MCF 10A (cell line): Measurements from ENCODE around the gene INF2. TPM values are rescaled to one million over a fixed set of nuclear protein-coding genes. Genes with fewer than 3 reads are reported as not detected.

Experiments used
- BruUV-seq: library from RNA; stranded (reverse); fragments of 400-500 nt; replicated peaks from 2 replicates; lab custom pipeline; 2021; lab: Mats Ljungman, UMichigan
- CTCF ChIA-PET: fragments of 300-600 bp; sonication (Branson Sonifier 250); formaldehyde crosslinking; extraction: SDS; loops from one replicate; lab custom pipeline; 2021; ENCODE audit warnings: antibody characterized with exemption, inconsistent platforms; lab: Yijun Ruan, JAX
- POLR2A ChIA-PET: fragments of 300-600, 350-650 bp; sonication (Branson Sonifier 250); formaldehyde crosslinking; extraction: SDS; loops from one replicate; lab custom pipeline; 2020; ENCODE audit warnings: antibody characterized with exemption, inconsistent platforms; lab: Yijun Ruan, JAX
- DNase-seq: peaks from one replicate; pipeline ENCODE4 v3.0.0-alpha.2; 2018; ENCODE audit not compliant: unreplicated experiment
- H3K27ac Mint-ChIP-seq: one replicate; pipeline ENCODE4 v1.8.0; 2022; ENCODE audit warnings: mild to moderate bottlenecking, low read depth, mixed read lengths; ENCODE audit not compliant: unreplicated experiment
- H3K27me3 Mint-ChIP-seq: one replicate; pipeline ENCODE4 v1.8.0; 2022; ENCODE audit warnings: mixed read lengths; ENCODE audit not compliant: insufficient read depth, unreplicated experiment
- H3K36me3 Mint-ChIP-seq: one replicate; pipeline ENCODE4 v1.8.0; 2022; ENCODE audit warnings: mild to moderate bottlenecking, moderate library complexity, mixed read lengths; ENCODE audit not compliant: insufficient read depth, unreplicated experiment
- H3K4me1 Mint-ChIP-seq: one replicate; pipeline ENCODE4 v1.8.0; 2022; ENCODE audit warnings: mixed read lengths; ENCODE audit not compliant: insufficient read depth, unreplicated experiment
- H3K4me3 Mint-ChIP-seq: one replicate; pipeline ENCODE4 v1.8.0; 2022; ENCODE audit warnings: mild to moderate bottlenecking, moderate library complexity, mixed read lengths; ENCODE audit not compliant: unreplicated experiment
- H3K9me3 Mint-ChIP-seq: one replicate; pipeline ENCODE4 v1.8.0; 2022; ENCODE audit warnings: mixed read lengths; ENCODE audit not compliant: unreplicated experiment
- CTCF ChIP-seq: fragments of 200-600 bp; IDR thresholded peaks from one replicate; pipeline ENCODE4 v1.8.0; 2022; ENCODE audit warnings: antibody characterized with exemption, mild to moderate bottlenecking; ENCODE audit not compliant: unreplicated experiment
- intact Hi-C: fragments of 100-400 bp; cut with micrococcal nuclease; formaldehyde crosslinking; loops from 2 replicates; pipeline ENCODE4 v1.14.1; 2022
- total RNA-seq: library from RNA; stranded (reverse); gene quantifications from 2 replicates; pipeline ENCODE4 v1.2.3, GENCODE V29; 2022

The INF2 gene
- total RNA-seq, 1 experiment from 2014 or later, result 102 TPM

- DNase-seq, result no peak
- Mint-ChIP-seq H3K4me1 (peaks cover 6% of the 10 kb centered on the region), H3K27ac (no peak overlapping the region), H3K36me3 (peaks cover 32% of the 10 kb centered on the region), H3K9me3 (no peaks in the 10 kb centered on the region), H3K4me3 (no peak overlapping the region), H3K27me3 (no peaks in the 10 kb centered on the region)
- intact Hi-C loops, result no loop called here
- ChIA-PET CTCF (interaction anchor here (1.2 to 2.4 kb wide), 5 partner anchors 13 to 63 kb away, joined by 4 to 12 read pairs (median 10); partner anchors contain the start of genes ADSS1 and SIVA1), POLR2A (interaction anchor here (0.5 kb wide), 1 partner anchor 13 kb away, joined by 4 read pairs; no protein-coding TSS in a partner anchor)
- TF ChIP-seq CTCF, result no peak
- BruUV-seq, result no TSS peak
Measured at GRCh38 chr14:104710071-104710735, 20.8 kb downstream of the INF2 start.

- H3K27me3 Mint-ChIP-seq, result no peaks in the 10 kb centered on the region
- CTCF ChIA-PET, result interaction anchor here (2.1 kb wide), 1 partner anchor 10 kb away, joined by 7 read pairs; no protein-coding TSS in a partner anchor
Measured at GRCh38 chr14:104712881-104713734, 23.7 kb downstream of the INF2 start.

GRCh38 chr14:104714066-104714465 is 24.6 kb downstream of the INF2 start:
- H3K27me3 Mint-ChIP-seq, result no peaks in the 10 kb centered on the region
- no peak overlapping the region for H3K4me3 Mint-ChIP-seq
- POLR2A ChIA-PET, result no interaction called here
- H3K4me1 Mint-ChIP-seq, result no peaks in the 10 kb centered on the region
- no peaks in the 10 kb centered on the region for H3K9me3 Mint-ChIP-seq
- DNase-seq, result no peak
- TF ChIP-seq CTCF, result no peak
- no TSS peak for BruUV-seq
- intact Hi-C loops, result no loop called here
- peaks cover 37% of the 10 kb centered on the region for H3K36me3 Mint-ChIP-seq
- CTCF ChIA-PET, result no interaction called here
- no peak overlapping the region for H3K27ac Mint-ChIP-seq

More at GRCh38 chr14:104712881-104713734, 23.7 kb downstream of the INF2 start:
- H3K4me1 Mint-ChIP-seq, result peaks cover 6% of the 10 kb centered on the region
- H3K9me3 Mint-ChIP-seq, result no peaks in the 10 kb centered on the region
- H3K36me3 Mint-ChIP-seq, result peaks cover 37% of the 10 kb centered on the region
- H3K27ac Mint-ChIP-seq, result no peak overlapping the region
- H3K4me3 Mint-ChIP-seq, result no peak overlapping the region
- no TSS peak for BruUV-seq
- POLR2A ChIA-PET, result interaction anchor here (1.5 kb wide), 1 partner anchor 32 kb away, joined by 3 read pairs; no protein-coding TSS in a partner anchor
- no peak for TF ChIP-seq CTCF
- no peak for DNase-seq
- intact Hi-C loops, result no loop called here

GRCh38 chr14:104714681-104715080 is 25.3 kb downstream of the INF2 start:
- POLR2A ChIA-PET, result no interaction called here
- no peaks in the 10 kb centered on the region for H3K27me3 Mint-ChIP-seq
- H3K4me1 Mint-ChIP-seq, result no peaks in the 10 kb centered on the region
- H3K4me3 Mint-ChIP-seq, result no peak overlapping the region
- no peak for TF ChIP-seq CTCF
- H3K36me3 Mint-ChIP-seq, result peaks cover 41% of the 10 kb centered on the region
- no peak for DNase-seq
- CTCF ChIA-PET, result no interaction called here
- H3K27ac Mint-ChIP-seq, result no peak overlapping the region
- intact Hi-C loops, result no loop called here
- BruUV-seq, result no TSS peak
- no peaks in the 10 kb centered on the region for H3K9me3 Mint-ChIP-seq
